ENCODE data around the gene HSBP1L1. TPM values are rescaled to one million over a fixed set of nuclear protein-coding genes. Genes with fewer than 3 reads are reported as not detected.

HSBP1L1 gene
- total RNA-seq, 1 donor from 2014 or later: 6.1 TPM

- no peak overlapping the region for H3K27ac ChIP-seq (ENCODE audit: low read depth, low read length)
- FAIRE-seq (no peak), DNase-seq (ENCODE audit: low read depth) (no peak)
- peaks cover 1% of the 10 kb centered on the region for H3K4me1 Mint-ChIP-seq (ENCODE audit: low read depth, unreplicated experiment)
- H3K4me3 Mint-ChIP-seq (ENCODE audit: unreplicated experiment): no peak overlapping the region
- peaks cover 31% of the 10 kb centered on the region for H3K79me2 ChIP-seq (ENCODE audit: insufficient read depth, low read length)
- H3K36me3 Mint-ChIP-seq (ENCODE audit: low read depth, unreplicated experiment): peaks cover 11% of the 10 kb centered on the region
- H4K20me1 ChIP-seq (ENCODE audit: insufficient read depth, low read length): peaks cover 59% of the 10 kb centered on the region
- no peak overlapping the region for H3K9ac ChIP-seq (ENCODE audit: low read length)
- no peaks in the 10 kb centered on the region for H3K9me3 ChIP-seq (ENCODE audit: insufficient read depth, low read depth, low read length)
- no peaks in the 10 kb centered on the region for H3K27me3 Mint-ChIP-seq (ENCODE audit: low read depth, unreplicated experiment)
- no peaks in the 10 kb centered on the region for H3K9me3 Mint-ChIP-seq (ENCODE audit: unreplicated experiment)
- no peaks in the 10 kb centered on the region for H3K27me3 ChIP-seq (ENCODE audit: insufficient read depth, low read length)
- no peak overlapping the region for H2AFZ ChIP-seq (ENCODE audit: low read depth, low read length)
- no peak for TF ChIP-seq CTCF (IDR thresholded peaks at IDR 0.05; ENCODE audit: insufficient read depth, low read depth, low read length)
- TF ChIP-seq EZH2 (IDR thresholded peaks at IDR 0.05; ENCODE audit: insufficient read depth, low read length): no peak
- no peak overlapping the region for H3K4me3 ChIP-seq (ENCODE audit: insufficient read depth, low read depth, low read length)
- no peak overlapping the region for H3K4me2 ChIP-seq (ENCODE audit: low read length)
- H3K27ac Mint-ChIP-seq (ENCODE audit: unreplicated experiment): no peak overlapping the region
- no peaks in the 10 kb centered on the region for H3K4me1 ChIP-seq (ENCODE audit: insufficient read depth, low read length)
- H3K36me3 ChIP-seq (ENCODE audit: insufficient read depth, low read length): peaks cover 19% of the 10 kb centered on the region
These were observed 6.1 kb downstream of the HSBP1L1 start for GRCh38 chr18:79970419-79971133.

GRCh38 chr18:79971211-79971952 lies 6.9 kb downstream of the HSBP1L1 start:
- Mint-ChIP-seq H3K4me1 (ENCODE audit: low read depth, unreplicated experiment) (no peaks in the 10 kb centered on the region), H3K36me3 (ENCODE audit: low read depth, unreplicated experiment) (peaks cover 12% of the 10 kb centered on the region), H3K27me3 (ENCODE audit: low read depth, unreplicated experiment) (no peaks in the 10 kb centered on the region), H3K9me3 (ENCODE audit: unreplicated experiment) (no peaks in the 10 kb centered on the region), H3K27ac (ENCODE audit: unreplicated experiment) (no peak overlapping the region), H3K4me3 (ENCODE audit: unreplicated experiment) (no peak overlapping the region)
- no peaks in the 10 kb centered on the region for H3K4me1 ChIP-seq (ENCODE audit: insufficient read depth, low read length)
- H4K20me1 ChIP-seq (ENCODE audit: insufficient read depth, low read length): peaks cover 67% of the 10 kb centered on the region
- H3K27me3 ChIP-seq (ENCODE audit: insufficient read depth, low read length): no peaks in the 10 kb centered on the region
- H2AFZ ChIP-seq (ENCODE audit: low read depth, low read length): no peak overlapping the region
- FAIRE-seq (no peak), DNase-seq (ENCODE audit: low read depth) (no peak)
- H3K27ac ChIP-seq (ENCODE audit: low read depth, low read length): no peak overlapping the region
- peaks cover 39% of the 10 kb centered on the region for H3K79me2 ChIP-seq (ENCODE audit: insufficient read depth, low read length)
- no peak overlapping the region for H3K4me3 ChIP-seq (ENCODE audit: insufficient read depth, low read depth, low read length)
- no peak overlapping the region for H3K4me2 ChIP-seq (ENCODE audit: low read length)
- H3K9me3 ChIP-seq (ENCODE audit: insufficient read depth, low read depth, low read length): no peaks in the 10 kb centered on the region
- TF ChIP-seq CTCF (IDR thresholded peaks at IDR 0.05; ENCODE audit: insufficient read depth, low read depth, low read length) (no peak), EZH2 (IDR thresholded peaks at IDR 0.05; ENCODE audit: insufficient read depth, low read length) (no peak)
- no peak overlapping the region for H3K9ac ChIP-seq (ENCODE audit: low read length)
- peaks cover 19% of the 10 kb centered on the region for H3K36me3 ChIP-seq (ENCODE audit: insufficient read depth, low read length)

- no peak for DNase-seq (ENCODE audit: low read depth)
- Histone ChIP-seq H3K27ac (ENCODE audit: low read depth, low read length) (no peak overlapping the region), H3K4me2 (ENCODE audit: low read length) (no peak overlapping the region), H3K4me3 (ENCODE audit: insufficient read depth, low read depth, low read length) (no peak overlapping the region), H3K4me1 (ENCODE audit: insufficient read depth, low read length) (no peaks in the 10 kb centered on the region), H3K79me2 (ENCODE audit: insufficient read depth, low read length) (peaks cover 45% of the 10 kb centered on the region), H3K9ac (ENCODE audit: low read length) (no peak overlapping the region), H4K20me1 (ENCODE audit: insufficient read depth, low read length) (peaks cover 73% of the 10 kb centered on the region), H3K36me3 (ENCODE audit: insufficient read depth, low read length) (peaks cover 19% of the 10 kb centered on the region), H3K27me3 (ENCODE audit: insufficient read depth, low read length) (no peaks in the 10 kb centered on the region), H3K9me3 (ENCODE audit: insufficient read depth, low read depth, low read length) (no peaks in the 10 kb centered on the region), H2AFZ (ENCODE audit: low read depth, low read length) (no peak overlapping the region)
- Mint-ChIP-seq H3K27ac (ENCODE audit: unreplicated experiment) (no peak overlapping the region), H3K4me1 (ENCODE audit: low read depth, unreplicated experiment) (no peaks in the 10 kb centered on the region), H3K27me3 (ENCODE audit: low read depth, unreplicated experiment) (no peaks in the 10 kb centered on the region), H3K36me3 (ENCODE audit: low read depth, unreplicated experiment) (peaks cover 12% of the 10 kb centered on the region), H3K9me3 (ENCODE audit: unreplicated experiment) (no peaks in the 10 kb centered on the region), H3K4me3 (ENCODE audit: unreplicated experiment) (no peak overlapping the region)
- TF ChIP-seq CTCF (IDR thresholded peaks at IDR 0.05; ENCODE audit: insufficient read depth, low read depth, low read length) (no peak), EZH2 (IDR thresholded peaks at IDR 0.05; ENCODE audit: insufficient read depth, low read length) (no peak)
- no peak for FAIRE-seq
These were observed 7.5 kb downstream of the HSBP1L1 start for GRCh38 chr18:79971986-79972385.
